Stimulated activated CD8-positive, alpha-beta memory T cell treated with anti-CD3 and anti-CD28 coated beads, Interleukin-15, amount 100 ng/mL, for 48 hours (primary cell): ENCODE data around the gene OR2T6.
"Not testable (repeated sequence)": the region's sequence is repeated elsewhere in the genome, so short reads cannot be mapped to it uniquely, and the experiment has no call there.

Source experiments
- DNase-seq, 2 donors: peaks; one replicate each; pipeline ENCODE4 v3.0.0-alpha.2; 2020; ENCODE audit warnings: low read depth in 2 of 2

OR2T6 gene

DNA sequence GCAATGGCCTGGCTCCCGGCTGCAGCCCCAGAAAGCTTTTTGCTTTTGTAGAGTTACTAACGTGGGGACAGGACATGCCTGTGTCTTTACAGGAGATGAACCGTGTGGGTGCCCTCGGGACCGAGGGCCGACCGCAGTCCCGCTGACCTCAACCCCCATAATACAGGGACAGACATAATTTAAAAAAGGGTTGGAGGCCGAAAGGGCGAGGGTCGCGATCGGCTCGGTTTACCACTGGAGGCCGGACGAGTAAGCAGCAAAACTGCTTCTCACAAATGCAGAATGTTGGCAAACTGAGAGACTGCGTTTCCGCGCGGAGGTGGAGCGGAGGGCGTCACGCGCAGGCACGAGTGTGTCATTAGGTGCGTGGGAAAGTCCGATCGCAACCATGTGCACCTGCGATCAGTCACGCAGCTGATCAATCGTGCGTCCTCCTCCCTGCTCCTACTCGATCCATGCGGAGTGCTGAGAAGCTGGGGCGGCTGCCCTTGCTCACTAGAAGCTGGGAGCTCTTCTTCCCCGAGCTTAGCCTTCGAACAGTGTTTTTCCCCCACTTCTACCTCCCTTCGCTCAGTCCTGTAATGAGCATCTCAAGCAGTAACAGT, 58.4 kb downstream of the OR2T6 start:
- DNase-seq: not testable (repeated sequence)

DNA sequence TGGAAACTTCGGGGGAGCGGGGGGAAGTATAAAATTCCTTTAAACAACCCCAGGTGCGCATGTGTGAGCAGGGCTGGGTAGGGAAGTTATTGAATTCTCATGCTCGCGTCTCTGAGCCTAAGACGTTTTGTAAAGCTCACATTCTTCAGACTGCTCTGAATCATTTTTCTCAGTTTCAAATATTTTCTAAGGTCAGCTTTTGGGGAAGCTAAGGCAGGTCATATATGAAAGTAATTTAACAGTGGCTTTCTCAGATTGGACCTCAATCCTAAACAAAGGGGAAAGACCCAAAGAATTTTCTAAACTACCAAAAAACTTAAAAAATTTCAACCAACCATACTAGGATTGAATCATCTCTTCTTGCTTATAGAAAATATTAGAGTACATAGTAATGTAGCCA, 59.4 kb downstream of the OR2T6 start:
- DNase-seq: not testable (repeated sequence)

- DNase-seq: not testable (repeated sequence)
Measured at GRCh38 chr1:248436303-248436702, 60.8 kb downstream of the OR2T6 start.

- not testable (repeated sequence) for DNase-seq
Measured at GRCh38 chr1:248438668-248439067, 63.1 kb downstream of the OR2T6 start.

- DNase-seq: not testable (repeated sequence)
Measured at GRCh38 chr1:248439283-248439682, 63.7 kb downstream of the OR2T6 start.
